HG02571 (cell line): Measurements from ENCODE around the gene TRMT2A.

ENCODE experiments used
- ATAC-seq: cut with Tn5 transposase; IDR thresholded peaks from one replicate; pipeline ENCODE4 v1.9.1; 2021; ENCODE audit warnings: mild to moderate bottlenecking, moderate library complexity; ENCODE audit not compliant: unreplicated experiment

The TRMT2A gene

DNA sequence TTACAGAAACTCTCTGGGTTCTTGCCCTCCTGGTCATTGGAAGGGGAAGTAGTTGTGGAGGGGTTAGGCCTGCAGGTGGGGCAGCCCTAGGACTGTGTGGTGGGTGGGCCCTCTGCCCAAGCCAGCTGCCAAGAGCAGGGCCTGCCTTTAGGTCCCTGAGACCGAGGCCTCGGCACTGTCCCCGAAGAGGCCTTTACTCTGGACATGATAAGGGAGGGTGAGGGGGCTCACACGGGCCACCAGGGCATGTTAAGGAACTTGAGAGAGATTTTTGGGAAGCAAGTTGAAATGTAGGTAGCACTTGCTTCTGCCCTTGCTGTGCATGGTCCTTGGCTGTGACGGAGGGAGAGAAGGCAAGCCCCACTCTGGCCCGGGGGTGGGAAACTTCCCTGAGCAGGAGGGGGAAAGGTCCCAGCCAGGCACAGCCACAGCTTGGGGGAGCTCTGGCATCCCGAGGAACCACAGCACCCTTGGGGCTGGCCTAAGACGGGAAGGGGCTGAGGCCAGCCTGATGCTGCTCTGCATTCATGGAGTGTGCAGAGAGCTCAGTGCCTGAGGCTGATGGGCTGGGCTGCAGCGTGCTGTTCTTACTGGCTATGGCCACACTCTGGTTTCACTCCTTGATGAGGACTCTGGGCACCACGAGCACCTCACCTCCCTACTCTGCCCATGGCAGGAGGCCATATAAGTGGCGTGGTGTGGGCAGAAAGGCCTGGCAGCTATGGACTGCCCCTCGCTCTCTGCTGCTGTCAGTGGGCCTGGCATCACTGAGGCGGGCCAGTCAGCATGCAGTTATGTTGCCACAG lies 8.9 kb downstream of the TRMT2A start:
- ATAC-seq, result no peak

DNA sequence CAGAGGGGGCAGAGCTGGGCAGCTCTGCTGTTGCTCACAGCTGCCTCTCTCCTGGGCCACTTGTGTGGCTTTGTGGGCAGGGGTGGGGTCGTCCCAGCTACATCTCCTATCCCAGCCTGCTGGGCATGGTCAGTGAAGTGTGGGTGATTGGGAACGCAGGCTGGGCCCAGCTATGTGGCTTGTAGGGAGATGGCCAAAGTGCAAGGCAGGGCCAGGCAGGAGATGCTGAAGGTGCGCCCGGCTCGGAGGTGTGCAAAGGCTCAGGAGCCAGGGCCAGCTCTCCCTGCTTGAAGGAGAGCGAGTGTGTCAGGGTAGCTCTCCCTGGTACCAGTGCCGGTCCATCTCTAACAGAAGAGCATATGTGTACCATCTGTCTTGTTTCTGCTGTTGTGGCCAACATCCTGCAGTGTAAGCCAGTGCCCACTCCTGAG lies 9.5 kb downstream of the TRMT2A start:
- no peak for ATAC-seq

DNA sequence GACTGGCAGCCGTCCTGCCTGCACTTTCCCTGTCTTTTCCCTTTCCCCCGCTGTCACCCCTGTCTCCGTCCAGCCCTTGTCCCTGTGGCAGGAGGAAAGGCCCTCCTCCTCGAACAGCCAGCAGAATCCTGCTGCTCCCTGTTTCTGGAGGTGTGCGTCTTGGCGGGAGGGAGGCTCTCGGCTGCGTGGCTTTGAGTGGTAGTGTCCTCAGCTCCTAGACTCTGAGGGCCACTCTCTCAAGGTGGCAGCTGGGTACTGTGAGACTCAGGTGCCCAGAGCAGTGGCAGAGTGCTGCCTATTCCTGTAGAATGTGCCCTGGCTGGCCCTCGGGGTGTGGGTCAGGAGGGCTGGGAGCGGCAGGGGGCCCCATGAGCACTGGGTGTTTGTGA lies 10.2 kb downstream of the TRMT2A start:
- ATAC-seq, result no peak

DNA sequence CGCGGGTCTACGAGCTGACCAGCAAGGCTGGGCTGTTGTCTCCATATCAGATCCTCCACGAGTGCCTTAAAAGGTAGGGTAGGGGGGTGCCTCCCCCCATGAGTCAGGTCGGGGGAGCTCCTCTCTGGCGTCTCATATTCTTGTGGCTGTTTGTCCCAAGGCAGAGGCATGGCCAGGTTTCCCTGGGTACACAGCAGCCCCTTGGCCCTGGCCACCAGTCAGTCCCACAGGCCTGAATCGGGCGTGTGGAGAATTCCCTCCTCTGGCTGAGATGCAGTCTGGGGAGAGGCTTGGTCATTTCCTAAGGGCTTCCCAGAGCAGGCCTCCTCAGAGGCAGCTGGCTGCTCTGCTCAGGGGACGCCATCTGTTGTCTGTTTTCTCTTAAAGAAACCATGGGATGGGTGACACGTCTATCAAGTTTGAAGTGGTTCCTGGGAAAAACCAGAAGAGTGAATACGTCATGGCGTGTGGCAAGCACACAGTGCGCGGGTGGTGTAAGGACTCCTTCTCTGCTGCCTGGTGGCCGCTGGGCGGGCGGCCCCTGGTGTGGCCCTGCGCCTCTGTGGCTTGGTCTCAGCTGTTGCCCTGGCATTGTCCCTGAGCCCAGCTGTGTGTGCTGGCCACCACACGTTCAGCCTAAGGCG lies 10.7 kb downstream of the TRMT2A start:
- no peak for ATAC-seq

- ATAC-seq, result no peak
These were observed 11.4 kb downstream of the TRMT2A start for GRCh38 chr22:20105456-20106204.

- no peak for ATAC-seq
These were observed 14.7 kb downstream of the TRMT2A start for GRCh38 chr22:20102203-20102780.

GRCh38 chr22:20101638-20102037 lies 15.4 kb downstream of the TRMT2A start:
- ATAC-seq, result no peak

GRCh38 chr22:20099099-20099711 lies 17.8 kb downstream of the TRMT2A start:
- no peak for ATAC-seq

DNA sequence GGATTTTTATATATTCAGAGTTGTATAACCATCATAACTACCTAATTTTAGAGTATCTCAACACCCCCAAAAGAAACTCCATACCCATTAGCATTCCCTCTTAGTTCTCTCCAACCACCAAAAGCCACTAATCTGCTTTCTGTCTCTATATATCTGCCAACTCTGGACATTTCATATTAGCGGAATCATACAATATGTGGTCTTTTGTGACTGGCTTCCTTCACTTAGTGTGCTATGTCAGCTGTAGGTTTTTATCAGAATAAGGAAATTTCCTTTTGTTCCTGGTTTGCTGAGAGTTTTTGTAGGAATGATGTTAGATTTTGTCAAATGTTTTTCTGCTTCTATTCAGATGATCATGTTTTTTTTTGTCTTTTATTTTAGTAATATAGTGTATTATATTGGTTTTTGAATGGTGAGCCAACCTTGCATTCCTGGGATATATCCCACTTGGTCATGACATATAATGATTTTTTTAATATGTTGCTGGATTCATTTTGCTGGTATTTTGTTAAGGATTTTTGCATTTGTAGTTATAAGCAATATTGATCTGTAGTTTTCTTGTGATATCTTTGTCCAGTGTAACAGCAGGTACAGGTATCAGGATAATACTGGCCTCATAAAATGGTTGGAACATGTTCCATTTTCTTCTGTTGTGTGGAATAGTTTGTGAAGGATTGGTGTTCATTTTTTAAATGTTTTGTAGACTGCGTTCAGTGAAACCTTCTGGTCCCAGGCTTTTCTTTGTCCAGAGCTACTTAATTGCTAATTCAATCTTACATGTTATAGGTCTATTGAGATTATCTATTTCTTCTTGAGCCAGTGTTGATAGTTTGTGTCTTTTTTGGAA lies 20.2 kb downstream of the TRMT2A start:
- ATAC-seq, result no peak

GRCh38 chr22:20095521-20095920 lies 21.5 kb downstream of the TRMT2A start:
- ATAC-seq, result no peak

GRCh38 chr22:20094197-20094807 lies 22.7 kb downstream of the TRMT2A start:
- no peak for ATAC-seq

DNA sequence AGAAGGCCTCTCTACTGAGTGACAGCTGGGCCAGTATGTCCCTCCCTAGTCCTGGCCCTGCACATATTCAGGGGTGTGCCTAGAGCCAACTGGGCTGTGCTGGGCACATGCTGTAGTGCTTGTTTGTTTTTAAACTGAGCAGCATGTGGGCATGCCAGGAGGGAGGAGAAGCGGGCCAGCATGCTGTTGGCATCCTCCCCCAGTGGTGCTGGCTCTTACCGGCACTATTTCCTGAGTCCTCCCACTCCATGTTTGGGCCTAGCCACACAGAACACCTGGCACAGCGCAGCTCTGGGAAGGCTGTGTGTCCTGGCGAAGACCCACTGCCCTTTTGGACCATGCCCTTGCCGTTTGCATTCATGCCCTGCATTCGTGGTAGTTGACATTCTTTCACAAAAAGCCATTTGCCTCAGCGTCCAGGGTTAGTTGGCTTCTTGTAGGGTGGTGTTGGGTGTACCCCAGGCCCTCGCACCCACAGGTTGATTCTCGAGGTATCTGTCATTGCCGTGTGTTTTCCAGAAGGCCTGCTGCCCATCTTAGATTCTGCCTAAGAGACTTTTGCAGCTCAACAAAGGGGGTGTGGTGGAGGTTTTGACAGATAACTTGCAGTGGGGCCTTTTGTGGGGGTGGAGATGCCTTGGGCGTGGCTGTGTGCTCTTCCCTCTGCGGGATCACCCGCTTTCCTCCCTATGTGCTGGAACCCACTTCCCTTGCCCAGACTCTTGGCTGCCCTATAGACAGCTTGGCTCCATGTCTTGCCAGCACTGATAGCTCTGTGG lies 23.4 kb downstream of the TRMT2A start:
- ATAC-seq, result no peak

DNA sequence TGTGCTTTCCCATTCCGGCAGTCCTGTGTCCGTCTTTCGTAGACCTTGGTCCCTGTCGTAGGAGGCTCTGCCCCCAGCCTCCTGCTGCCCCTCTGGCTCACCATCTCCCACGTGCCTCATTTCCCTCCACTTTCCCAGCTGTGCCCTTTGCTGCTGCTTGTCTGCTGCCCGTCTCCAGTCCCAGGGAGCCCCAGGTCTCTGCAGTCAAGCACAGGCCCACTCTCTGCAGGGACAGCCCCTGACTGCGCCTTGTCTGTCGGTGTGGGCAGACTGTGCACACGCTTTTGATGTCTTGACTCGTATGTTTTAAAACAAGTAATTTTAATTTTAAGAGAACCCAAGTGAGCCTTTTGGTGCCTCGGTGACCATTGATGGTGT lies 24.6 kb downstream of the TRMT2A start:
- ATAC-seq, result no peak

DNA sequence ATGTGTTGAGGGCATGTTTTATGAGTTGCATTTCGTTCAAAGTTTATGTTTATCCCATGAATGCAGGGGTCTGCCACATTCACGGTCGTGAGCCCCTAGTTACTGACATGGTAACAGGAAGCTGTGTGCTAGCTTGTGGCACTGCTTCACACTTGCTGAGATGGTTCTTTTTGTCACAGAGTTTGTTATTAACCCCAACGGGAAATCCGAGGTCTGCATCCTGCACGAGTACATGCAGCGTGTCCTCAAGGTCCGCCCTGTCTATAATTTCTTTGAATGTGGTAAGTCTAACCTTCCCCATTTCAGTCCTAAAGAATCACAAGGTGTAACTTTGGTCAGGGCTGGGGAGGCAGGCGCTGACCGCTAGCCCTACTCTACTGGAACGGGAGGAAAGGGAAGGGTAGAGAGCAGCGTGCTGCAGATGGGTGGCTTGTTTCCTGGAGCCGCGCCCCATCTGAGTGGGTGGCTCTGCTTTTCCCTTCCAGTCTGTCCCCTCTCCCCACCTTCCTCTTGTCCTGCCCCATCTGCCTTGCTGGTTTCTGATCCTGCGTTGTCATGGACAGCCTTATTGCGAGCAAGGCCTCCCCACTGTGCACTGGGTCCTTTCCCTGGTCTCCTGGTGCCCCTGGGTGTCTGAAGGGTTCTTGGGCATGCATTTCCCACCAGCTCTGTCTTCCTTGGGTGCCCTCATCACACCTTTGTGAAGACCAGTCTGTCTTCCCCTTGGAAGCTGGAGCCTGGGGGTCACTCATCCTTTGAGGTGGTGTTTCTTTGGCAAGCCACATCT lies 25.1 kb downstream of the TRMT2A start:
- ATAC-seq, result no peak

DNA sequence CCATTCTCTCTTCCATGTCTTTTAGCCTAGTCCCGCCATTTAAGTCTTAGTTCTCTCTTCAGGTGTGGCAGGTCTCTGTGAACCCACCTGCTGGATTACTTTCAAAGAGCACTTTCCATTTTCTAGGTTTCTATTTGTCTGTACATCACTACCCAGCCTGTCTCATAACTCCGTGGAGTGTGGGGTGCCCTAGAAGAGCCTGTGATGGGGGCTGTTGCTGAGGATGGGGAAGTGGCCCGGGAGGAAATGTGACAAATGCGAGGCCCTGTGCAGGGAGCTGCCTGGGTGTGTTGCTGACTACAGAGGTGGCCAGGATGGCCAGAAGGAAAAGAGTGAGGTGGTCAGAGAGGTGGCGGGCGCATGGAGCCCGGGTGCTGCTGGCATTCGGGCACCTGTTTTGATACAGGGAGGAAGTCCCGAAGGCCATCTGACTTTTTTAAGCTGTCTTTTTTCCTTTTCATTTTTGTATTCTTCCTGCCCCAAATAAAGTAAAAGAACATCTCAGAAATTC lies 26.2 kb downstream of the TRMT2A start:
- no peak for ATAC-seq

DNA sequence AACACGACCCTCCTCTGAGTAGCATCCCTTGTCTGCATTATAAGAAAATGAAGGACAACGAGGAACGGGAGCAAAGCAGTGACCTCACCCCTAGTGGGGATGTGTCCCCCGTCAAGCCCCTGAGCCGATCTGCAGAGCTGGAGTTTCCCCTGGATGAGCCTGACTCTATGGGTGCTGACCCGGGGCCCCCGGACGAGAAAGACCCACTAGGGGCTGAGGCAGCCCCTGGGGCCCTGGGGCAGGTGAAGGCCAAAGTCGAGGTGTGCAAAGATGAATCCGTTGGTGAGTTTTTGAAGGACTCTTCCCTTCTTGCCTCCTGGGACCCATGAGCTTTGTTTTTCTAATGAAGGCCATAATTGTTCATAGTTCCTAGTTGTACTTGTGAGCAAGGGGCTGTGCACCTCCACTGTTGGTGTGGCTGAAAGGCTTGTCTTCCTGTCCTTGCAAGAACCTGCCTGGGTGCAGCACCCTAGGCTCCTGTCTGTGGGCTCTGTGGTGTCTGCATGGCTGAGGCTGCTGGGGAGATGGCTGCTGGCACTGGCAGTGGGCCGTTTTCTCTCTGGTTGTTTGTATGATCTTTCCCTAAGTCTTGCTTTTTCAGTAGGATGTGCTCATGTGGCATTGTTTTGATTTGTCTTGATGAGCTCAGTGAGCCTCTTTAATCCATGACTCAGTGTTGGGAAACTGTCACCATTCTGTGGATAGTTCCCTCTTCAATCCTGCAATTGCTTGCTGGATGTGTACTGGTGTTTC lies 26.9 kb downstream of the TRMT2A start:
- no peak for ATAC-seq
